GM23338 (cell line): ENCODE results near the gene FAF1. TPM values are rescaled to one million over a fixed set of nuclear protein-coding genes. Genes with fewer than 3 reads are reported as not detected.

ENCODE experiments used
- ATAC-seq: fragments of 200-7000 bp; cut with Tn5 transposase; 3 replicates; pipeline ENCODE4 v1.9.1; 2020
- DNase-seq: peaks from one replicate; pipeline ENCODE4 v3.0.0-alpha.2; 2015; ENCODE audit warnings: low spot score
- H2AFZ ChIP-seq: fragments of 200-600 bp; sonication (generic); 2 replicates; pipeline ENCODE4 v1.8.0; 2016; ENCODE audit warnings: antibody characterized with exemption, mild to moderate bottlenecking, moderate library complexity
- H3F3A ChIP-seq: fragments of 200-600 bp; sonication (generic); replicated peaks from 2 replicates; pipeline ENCODE4 v1.8.0; 2017; ENCODE audit warnings: antibody characterized with exemption, mixed run types, low read depth
- H3K27ac ChIP-seq: fragments of 200-600 bp; sonication (generic); 2 replicates; pipeline ENCODE4 v1.6.1; 2016; ENCODE audit warnings: low read depth
- H3K27me3 ChIP-seq: fragments of 200-600 bp; sonication (generic); 2 replicates; pipeline ENCODE4 v1.8.0; 2016; ENCODE audit warnings: mild to moderate bottlenecking, mixed run types, moderate library complexity; ENCODE audit not compliant: insufficient read depth
- H3K36me3 ChIP-seq: fragments of 200-600 bp; sonication (generic); 2 replicates; pipeline ENCODE4 v1.8.0; 2016; ENCODE audit warnings: mild to moderate bottlenecking; ENCODE audit not compliant: insufficient read depth
- H3K4me1 ChIP-seq: fragments of 200-600 bp; sonication (generic); 2 replicates; pipeline ENCODE4 v1.8.0; 2016; ENCODE audit warnings: mild to moderate bottlenecking, moderate library complexity; ENCODE audit not compliant: insufficient read depth
- H3K4me2 ChIP-seq: fragments of 200-600 bp; sonication (generic); 2 replicates; pipeline ENCODE4 v1.7.1; 2017; ENCODE audit warnings: mixed run types
- H3K4me3 ChIP-seq: fragments of 200-600 bp; sonication (generic); 2 replicates; pipeline ENCODE4 v1.6.1; 2016; ENCODE audit warnings: mixed run types
- H3K79me2 ChIP-seq: fragments of 200-600 bp; sonication (generic); replicated peaks from 2 replicates; pipeline ENCODE4 v1.8.0; 2017; ENCODE audit warnings: mild to moderate bottlenecking; ENCODE audit not compliant: insufficient read depth
- H3K9me2 ChIP-seq: fragments of 200-600 bp; sonication (generic); 2 replicates; pipeline ENCODE4 v1.8.0; 2017; ENCODE audit not compliant: insufficient read depth
- H4K20me1 ChIP-seq: fragments of 200-600 bp; sonication (generic); replicated peaks from 2 replicates; pipeline ENCODE4 v1.8.0; 2017; ENCODE audit warnings: mild to moderate bottlenecking; ENCODE audit not compliant: insufficient read depth
- H3K27ac Mint-ChIP-seq: 2 replicates; pipeline ENCODE4 v1.8.0; 2020; ENCODE audit warnings: inconsistent platforms, mild to moderate bottlenecking, moderate library complexity, mixed read lengths
- H3K27me3 Mint-ChIP-seq: 3 replicates; pipeline ENCODE4 v1.8.0; 2022; ENCODE audit warnings: low read depth, mild to moderate bottlenecking, moderate library complexity, mixed read lengths, inconsistent platforms; ENCODE audit not compliant: insufficient read depth, poor library complexity
- H3K36me3 Mint-ChIP-seq: 3 replicates; pipeline ENCODE4 v1.8.0; 2021; ENCODE audit warnings: low read depth, mild to moderate bottlenecking, inconsistent platforms, moderate library complexity, mixed read lengths
- H3K4me1 Mint-ChIP-seq: 3 replicates; pipeline ENCODE4 v1.8.0; 2020; ENCODE audit warnings: mild to moderate bottlenecking, inconsistent platforms, mixed read lengths
- H3K4me3 Mint-ChIP-seq: 3 replicates; pipeline ENCODE4 v1.8.0; 2021; ENCODE audit warnings: moderate library complexity, mild to moderate bottlenecking, inconsistent platforms, mixed read lengths
- H3K9me3 Mint-ChIP-seq: 3 replicates; pipeline ENCODE4 v1.8.0; 2020; ENCODE audit warnings: moderate library complexity, mild to moderate bottlenecking, inconsistent platforms, mixed read lengths
- EZH2 ChIP-seq: fragments of 200-600 bp; sonication (generic); IDR thresholded peaks from one replicate; pipeline ENCODE4 v1.8.0; 2017; ENCODE audit warnings: antibody characterized with exemption, mild to moderate bottlenecking, low read depth; ENCODE audit not compliant: unreplicated experiment
- NANOG ChIP-seq: IDR thresholded peaks from 2 replicates; pipeline ENCODE4 v1.6.1; 2016; ENCODE audit warnings: antibody characterized with exemption, borderline replicate concordance
- polyA plus RNA-seq: library from polyadenylated mRNA; unstranded; fragments of >200 nt; fragmentation: Nextera tagmentation; extraction: Ambion mirVana; gene quantifications from 2 replicates; pipeline ENCODE4 v1.2.1, GENCODE V29; 2016
- total RNA-seq: library from RNA; depleted of rRNA; stranded (reverse); fragments of >200 nt; shearing (Covaris generic); gene quantifications from 2 replicates; pipeline ENCODE4 v1.2.3, GENCODE V29; 2014
- TF ChIP-seq, protein P1 (sequence below): fragments of 250-450 bp; sonication (Bioruptor Pico); IDR thresholded peaks from 2 replicates; pipeline ENCODE4 v1.5.0; 2020; ENCODE audit warnings: mild to moderate bottlenecking, moderate library complexity
- TF ChIP-seq, protein P2 (sequence below): IDR thresholded peaks from one replicate; pipeline ENCODE4 v1.6.1; 2018; ENCODE audit warnings: antibody characterized with exemption; ENCODE audit not compliant: unreplicated experiment

FAF1 gene
- total and polyA plus RNA-seq, 2 experiments from 2014 or later: 24.1 to 53.2 TPM

DNA sequence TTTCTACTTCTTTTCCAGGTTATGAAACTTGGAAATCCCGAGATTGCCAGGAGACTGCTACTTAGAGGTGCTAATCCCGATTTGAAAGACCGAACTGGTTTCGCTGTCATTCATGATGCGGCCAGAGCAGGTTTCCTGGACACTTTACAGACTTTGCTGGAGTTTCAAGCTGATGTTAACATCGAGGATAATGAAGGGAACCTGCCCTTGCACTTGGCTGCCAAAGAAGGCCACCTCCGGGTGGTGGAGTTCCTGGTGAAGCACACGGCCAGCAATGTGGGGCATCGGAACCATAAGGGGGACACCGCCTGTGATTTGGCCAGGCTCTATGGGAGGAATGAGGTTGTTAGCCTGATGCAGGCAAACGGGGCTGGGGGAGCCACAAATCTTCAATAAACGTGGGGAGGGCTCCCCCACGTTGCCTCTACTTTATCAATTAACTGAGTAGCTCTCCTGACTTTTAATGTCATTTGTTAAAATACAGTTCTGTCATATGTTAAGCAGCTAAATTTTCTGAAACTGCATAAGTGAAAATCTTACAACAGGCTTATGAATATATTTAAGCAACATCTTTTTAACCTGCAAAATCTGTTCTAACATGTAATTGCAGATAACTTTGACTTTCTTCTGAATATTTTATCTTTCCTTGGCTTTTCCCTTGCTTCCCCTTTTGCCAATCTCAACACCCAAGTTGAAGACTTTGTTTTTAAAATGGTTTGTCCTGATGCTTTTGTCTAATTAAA lies 14.0 kb upstream of the FAF1 start (continued):
- TF ChIP-seq, protein P1, sequence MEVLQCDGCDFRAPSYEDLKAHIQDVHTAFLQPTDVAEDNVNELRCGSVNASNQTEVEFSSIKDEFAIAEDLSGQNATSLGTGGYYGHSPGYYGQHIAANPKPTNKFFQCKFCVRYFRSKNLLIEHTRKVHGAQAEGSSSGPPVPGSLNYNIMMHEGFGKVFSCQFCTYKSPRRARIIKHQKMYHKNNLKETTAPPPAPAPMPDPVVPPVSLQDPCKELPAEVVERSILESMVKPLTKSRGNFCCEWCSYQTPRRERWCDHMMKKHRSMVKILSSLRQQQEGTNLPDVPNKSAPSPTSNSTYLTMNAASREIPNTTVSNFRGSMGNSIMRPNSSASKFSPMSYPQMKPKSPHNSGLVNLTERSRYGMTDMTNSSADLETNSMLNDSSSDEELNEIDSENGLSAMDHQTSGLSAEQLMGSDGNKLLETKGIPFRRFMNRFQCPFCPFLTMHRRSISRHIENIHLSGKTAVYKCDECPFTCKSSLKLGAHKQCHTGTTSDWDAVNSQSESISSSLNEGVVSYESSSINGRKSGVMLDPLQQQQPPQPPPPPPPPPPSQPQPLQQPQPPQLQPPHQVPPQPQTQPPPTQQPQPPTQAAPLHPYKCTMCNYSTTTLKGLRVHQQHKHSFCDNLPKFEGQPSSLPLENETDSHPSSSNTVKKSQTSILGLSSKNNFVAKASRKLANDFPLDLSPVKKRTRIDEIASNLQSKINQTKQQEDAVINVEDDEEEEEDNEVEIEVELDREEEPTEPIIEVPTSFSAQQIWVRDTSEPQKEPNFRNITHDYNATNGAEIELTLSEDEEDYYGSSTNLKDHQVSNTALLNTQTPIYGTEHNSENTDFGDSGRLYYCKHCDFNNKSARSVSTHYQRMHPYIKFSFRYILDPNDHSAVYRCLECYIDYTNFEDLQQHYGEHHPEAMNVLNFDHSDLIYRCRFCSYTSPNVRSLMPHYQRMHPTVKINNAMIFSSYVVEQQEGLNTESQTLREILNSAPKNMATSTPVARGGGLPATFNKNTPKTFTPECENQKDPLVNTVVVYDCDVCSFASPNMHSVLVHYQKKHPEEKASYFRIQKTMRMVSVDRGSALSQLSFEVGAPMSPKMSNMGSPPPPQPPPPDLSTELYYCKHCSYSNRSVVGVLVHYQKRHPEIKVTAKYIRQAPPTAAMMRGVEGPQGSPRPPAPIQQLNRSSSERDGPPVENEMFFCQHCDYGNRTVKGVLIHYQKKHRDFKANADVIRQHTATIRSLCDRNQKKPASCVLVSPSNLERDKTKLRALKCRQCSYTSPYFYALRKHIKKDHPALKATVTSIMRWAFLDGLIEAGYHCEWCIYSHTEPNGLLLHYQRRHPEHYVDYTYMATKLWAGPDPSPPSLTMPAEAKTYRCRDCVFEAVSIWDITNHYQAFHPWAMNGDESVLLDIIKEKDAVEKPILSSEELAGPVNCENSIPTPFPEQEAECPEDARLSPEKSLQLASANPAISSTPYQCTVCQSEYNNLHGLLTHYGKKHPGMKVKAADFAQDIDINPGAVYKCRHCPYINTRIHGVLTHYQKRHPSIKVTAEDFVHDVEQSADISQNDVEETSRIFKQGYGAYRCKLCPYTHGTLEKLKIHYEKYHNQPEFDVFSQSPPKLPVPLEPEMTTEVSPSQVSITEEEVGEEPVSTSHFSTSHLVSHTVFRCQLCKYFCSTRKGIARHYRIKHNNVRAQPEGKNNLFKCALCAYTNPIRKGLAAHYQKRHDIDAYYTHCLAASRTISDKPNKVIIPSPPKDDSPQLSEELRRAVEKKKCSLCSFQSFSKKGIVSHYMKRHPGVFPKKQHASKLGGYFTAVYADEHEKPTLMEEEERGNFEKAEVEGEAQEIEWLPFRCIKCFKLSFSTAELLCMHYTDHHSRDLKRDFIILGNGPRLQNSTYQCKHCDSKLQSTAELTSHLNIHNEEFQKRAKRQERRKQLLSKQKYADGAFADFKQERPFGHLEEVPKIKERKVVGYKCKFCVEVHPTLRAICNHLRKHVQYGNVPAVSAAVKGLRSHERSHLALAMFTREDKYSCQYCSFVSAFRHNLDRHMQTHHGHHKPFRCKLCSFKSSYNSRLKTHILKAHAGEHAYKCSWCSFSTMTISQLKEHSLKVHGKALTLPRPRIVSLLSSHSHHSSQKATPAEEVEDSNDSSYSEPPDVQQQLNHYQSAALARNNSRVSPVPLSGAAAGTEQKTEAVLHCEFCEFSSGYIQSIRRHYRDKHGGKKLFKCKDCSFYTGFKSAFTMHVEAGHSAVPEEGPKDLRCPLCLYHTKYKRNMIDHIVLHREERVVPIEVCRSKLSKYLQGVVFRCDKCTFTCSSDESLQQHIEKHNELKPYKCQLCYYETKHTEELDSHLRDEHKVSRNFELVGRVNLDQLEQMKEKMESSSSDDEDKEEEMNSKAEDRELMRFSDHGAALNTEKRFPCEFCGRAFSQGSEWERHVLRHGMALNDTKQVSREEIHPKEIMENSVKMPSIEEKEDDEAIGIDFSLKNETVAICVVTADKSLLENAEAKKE (CRISPR knock-in tag): no peak
- TF ChIP-seq, protein P2, sequence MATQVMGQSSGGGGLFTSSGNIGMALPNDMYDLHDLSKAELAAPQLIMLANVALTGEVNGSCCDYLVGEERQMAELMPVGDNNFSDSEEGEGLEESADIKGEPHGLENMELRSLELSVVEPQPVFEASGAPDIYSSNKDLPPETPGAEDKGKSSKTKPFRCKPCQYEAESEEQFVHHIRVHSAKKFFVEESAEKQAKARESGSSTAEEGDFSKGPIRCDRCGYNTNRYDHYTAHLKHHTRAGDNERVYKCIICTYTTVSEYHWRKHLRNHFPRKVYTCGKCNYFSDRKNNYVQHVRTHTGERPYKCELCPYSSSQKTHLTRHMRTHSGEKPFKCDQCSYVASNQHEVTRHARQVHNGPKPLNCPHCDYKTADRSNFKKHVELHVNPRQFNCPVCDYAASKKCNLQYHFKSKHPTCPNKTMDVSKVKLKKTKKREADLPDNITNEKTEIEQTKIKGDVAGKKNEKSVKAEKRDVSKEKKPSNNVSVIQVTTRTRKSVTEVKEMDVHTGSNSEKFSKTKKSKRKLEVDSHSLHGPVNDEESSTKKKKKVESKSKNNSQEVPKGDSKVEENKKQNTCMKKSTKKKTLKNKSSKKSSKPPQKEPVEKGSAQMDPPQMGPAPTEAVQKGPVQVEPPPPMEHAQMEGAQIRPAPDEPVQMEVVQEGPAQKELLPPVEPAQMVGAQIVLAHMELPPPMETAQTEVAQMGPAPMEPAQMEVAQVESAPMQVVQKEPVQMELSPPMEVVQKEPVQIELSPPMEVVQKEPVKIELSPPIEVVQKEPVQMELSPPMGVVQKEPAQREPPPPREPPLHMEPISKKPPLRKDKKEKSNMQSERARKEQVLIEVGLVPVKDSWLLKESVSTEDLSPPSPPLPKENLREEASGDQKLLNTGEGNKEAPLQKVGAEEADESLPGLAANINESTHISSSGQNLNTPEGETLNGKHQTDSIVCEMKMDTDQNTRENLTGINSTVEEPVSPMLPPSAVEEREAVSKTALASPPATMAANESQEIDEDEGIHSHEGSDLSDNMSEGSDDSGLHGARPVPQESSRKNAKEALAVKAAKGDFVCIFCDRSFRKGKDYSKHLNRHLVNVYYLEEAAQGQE: no peak

DNA sequence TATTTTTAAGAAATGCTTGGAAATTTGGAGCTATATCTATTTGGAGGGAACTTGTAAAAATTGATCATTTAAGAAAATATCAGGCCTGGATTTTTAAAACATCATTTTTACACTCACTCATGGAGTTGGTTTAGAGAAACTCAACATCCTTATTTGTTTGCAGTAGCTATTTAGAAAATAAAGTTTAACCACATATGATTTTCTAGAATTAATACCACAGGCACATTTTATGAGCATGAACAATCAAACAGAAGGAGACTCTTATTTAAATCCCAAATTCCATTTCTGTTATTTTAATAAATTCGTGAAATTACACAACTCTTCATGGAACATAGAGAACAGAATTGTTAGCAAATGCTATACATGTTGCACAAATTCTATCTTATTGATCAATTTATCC lies 13.2 kb upstream of the FAF1 start:
- ATAC-seq: no peak
- Histone ChIP-seq H3K27me3 (peaks cover 96% of the 10 kb centered on the region), H3K4me1 (peaks cover 39% of the 10 kb centered on the region), H3K4me3 (no peak overlapping the region), H3K79me2 (no peaks in the 10 kb centered on the region), H3K36me3 (no peaks in the 10 kb centered on the region), H3K27ac (no peak overlapping the region), H4K20me1 (peaks cover 45% of the 10 kb centered on the region), H3K4me2 (no peak overlapping the region), H3F3A (peaks cover 36% of the 10 kb centered on the region), H2AFZ (no peak overlapping the region), H3K9me2 (no peaks in the 10 kb centered on the region)
- Mint-ChIP-seq H3K27me3 (peaks cover 90% of the 10 kb centered on the region), H3K9me3 (no peaks in the 10 kb centered on the region; the same call in 2 of the 3 replicates), H3K27ac (no peak overlapping the region), H3K4me3 (no peak overlapping the region), H3K4me1 (peaks cover 25% of the 10 kb centered on the region), H3K36me3 (no peaks in the 10 kb centered on the region)
- DNase-seq: no peak
- no peak for TF ChIP-seq EZH2
- no peak for TF ChIP-seq NANOG
- TF ChIP-seq, protein P1 (CRISPR knock-in tag): no peak
